Endothelial cell of umbilical vein (primary cell): ENCODE measurements around the gene AMD1.

Experiments
- EZH2 ChIP-seq: IDR thresholded peaks from 2 replicates; pipeline ENCODE4 v1.6.1; 2012; ENCODE audit warnings: borderline replicate concordance, low read depth, mild to moderate bottlenecking, moderate library complexity, low read length, inconsistent platforms; ENCODE audit not compliant: severe bottlenecking
- FOS ChIP-seq: IDR thresholded peaks from 2 replicates; pipeline ENCODE4 v1.6.1; 2011; ENCODE audit warnings: mild to moderate bottlenecking, low read length, moderate library complexity, borderline replicate concordance; ENCODE audit not compliant: insufficient read depth
- JUN ChIP-seq: IDR thresholded peaks from 2 replicates; pipeline ENCODE4 v1.6.1; 2011; ENCODE audit warnings: borderline replicate concordance, low read depth; ENCODE audit not compliant: insufficient read length, insufficient read depth
- MAX ChIP-seq: IDR thresholded peaks from 2 replicates; pipeline ENCODE4 v1.6.1; 2011; ENCODE audit not compliant: insufficient read depth, insufficient read length
- MYC ChIP-seq: IDR thresholded peaks from one replicate; pipeline ENCODE4 v1.6.1; 2011; ENCODE audit warnings: mild to moderate bottlenecking, low read depth, low read length
- POLR2A ChIP-seq: IDR thresholded peaks from 2 replicates; pipeline ENCODE4 v1.6.1; 2012; ENCODE audit warnings: low read depth, mild to moderate bottlenecking, control low read depth, low read length
- POLR2AphosphoS5 ChIP-seq: IDR thresholded peaks from 2 replicates; pipeline ENCODE4 v1.6.1; 2012; ENCODE audit warnings: low read depth, mild to moderate bottlenecking, control low read depth, low read length, moderate library complexity; ENCODE audit not compliant: insufficient read depth
- TF ChIP-seq, protein P1 (sequence below), 2 donors: IDR thresholded peaks; 1 replicate in 1 of 2; 2 replicates in 1 of 2; pipeline ENCODE4 v1.5.1; 2011; ENCODE audit warnings: low read length in 2 of 2, mild to moderate bottlenecking in 2 of 2, moderate library complexity in 2 of 2, control low read depth in 1 of 2, inconsistent platforms in 1 of 2, low read depth in 1 of 2; ENCODE audit not compliant: insufficient read depth in 1 of 2; ENCODE audit errors: extremely low read depth in 1 of 2

GRCh38 chr6:110881546-110882273 is 7.1 kb downstream of the AMD1 start:
- TF ChIP-seq, protein P1, sequence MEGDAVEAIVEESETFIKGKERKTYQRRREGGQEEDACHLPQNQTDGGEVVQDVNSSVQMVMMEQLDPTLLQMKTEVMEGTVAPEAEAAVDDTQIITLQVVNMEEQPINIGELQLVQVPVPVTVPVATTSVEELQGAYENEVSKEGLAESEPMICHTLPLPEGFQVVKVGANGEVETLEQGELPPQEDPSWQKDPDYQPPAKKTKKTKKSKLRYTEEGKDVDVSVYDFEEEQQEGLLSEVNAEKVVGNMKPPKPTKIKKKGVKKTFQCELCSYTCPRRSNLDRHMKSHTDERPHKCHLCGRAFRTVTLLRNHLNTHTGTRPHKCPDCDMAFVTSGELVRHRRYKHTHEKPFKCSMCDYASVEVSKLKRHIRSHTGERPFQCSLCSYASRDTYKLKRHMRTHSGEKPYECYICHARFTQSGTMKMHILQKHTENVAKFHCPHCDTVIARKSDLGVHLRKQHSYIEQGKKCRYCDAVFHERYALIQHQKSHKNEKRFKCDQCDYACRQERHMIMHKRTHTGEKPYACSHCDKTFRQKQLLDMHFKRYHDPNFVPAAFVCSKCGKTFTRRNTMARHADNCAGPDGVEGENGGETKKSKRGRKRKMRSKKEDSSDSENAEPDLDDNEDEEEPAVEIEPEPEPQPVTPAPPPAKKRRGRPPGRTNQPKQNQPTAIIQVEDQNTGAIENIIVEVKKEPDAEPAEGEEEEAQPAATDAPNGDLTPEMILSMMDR (IDR thresholded peaks at IDR 0.05; ENCODE audit: extremely low read depth in 1 of 2, insufficient read depth in 1 of 2, low read depth in 1 of 2, low read length in 2 of 2), result no peak
- TF ChIP-seq FOS (no peak), JUN (no peak), POLR2AphosphoS5 (no peak), EZH2 (no peak), MAX (no peak), POLR2A (no peak), MYC (no peak)
